HG03460 (cell line): ENCODE results near the gene SFTPA1.
"Not testable (repeated sequence)": the region's sequence is repeated elsewhere in the genome, so short reads cannot be mapped to it uniquely, and the experiment has no call there.

Experiments used
- ATAC-seq: cut with Tn5 transposase; IDR thresholded peaks from one replicate; pipeline ENCODE4 v1.9.1; 2021; ENCODE audit not compliant: unreplicated experiment

SFTPA1 gene

GRCh38 chr10:79610601-79611191 is at the start of gene SFTPA1:
Gene SFTPA1, plus strand, starts transcription at chr10:79610939. Its CDS starts 887 bp downstream, at chr10:79611826.
- ATAC-seq: no peak

DNA sequence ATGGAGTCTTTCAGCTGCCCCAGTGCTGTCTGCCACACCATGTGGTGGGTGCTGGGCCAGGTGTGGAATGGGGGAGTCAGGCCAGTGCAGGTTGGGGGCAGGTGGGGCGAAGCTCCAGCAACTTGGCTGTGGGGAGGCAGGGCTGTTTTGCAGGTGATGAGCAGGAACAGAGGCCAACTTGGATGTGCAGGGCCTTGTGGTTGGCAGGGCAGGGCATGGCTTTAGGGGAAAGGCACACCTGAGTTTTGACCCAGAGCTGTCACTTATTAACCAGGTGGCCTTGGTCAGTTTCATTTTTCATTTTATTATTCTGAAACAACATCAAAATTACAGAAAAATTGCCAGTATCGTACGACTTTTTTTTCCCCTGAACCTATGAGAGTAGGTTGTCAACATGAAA is 49.5 kb upstream of the SFTPA1 start:
- ATAC-seq: no peak

GRCh38 chr10:79562135-79562756 is 48.5 kb upstream of the SFTPA1 start:
- ATAC-seq: peak; percentile 72

DNA sequence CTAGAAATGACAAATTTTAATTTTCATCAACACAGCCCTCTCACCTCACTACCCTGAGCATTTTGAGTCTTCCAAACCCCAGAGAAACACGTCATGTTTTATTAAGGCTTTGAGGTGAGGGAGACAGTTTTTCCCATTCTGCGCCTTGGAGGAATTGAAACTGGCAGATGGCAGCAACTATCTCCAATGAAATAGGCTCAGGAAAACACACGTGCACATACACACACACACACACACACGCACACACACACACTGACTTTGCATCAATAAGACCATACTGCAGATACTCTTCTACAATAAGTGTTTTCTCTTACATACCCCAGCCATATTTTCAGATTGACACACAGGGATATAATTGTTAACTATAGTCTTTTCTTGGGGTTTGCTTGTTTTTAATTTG is 47.3 kb upstream of the SFTPA1 start:
- ATAC-seq: no peak

DNA sequence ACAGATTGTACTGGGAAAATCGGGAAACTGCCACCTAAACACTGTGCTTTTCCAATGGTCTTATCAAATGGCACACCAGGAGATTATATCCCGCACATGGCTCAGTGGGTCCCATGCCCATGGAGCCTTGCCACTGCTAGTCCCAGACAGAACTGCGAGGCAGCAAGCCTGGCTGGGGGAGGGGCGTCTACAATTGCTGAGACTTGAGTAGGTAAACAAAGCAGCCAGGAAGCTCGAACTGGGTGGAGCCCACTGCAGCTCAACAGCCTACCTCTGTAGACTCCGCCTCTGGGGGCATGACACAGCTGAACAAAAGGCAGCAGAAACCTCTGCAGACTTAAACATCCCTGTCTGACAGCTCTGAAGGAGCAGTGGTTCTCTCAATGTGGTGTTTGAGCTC is 40.1 kb upstream of the SFTPA1 start:
- ATAC-seq: not testable (repeated sequence)

DNA sequence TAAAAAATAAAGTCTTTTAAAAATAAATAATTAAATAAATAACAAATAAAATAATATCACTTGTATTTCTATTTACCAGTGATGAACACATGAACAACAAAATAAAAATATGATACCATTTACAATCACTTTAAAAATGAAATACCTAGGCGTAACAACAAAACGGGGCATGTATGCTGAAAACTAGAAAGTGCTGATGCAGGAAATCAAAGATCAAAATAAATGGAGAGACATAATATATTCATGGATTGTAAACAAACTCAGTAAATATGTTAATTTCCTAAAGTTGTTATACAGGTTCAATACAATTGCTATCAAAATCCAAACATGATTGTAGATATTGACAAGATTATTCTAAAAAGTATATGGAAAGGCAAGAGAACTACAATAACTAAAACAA is 31.4 kb upstream of the SFTPA1 start:
- no peak for ATAC-seq

DNA sequence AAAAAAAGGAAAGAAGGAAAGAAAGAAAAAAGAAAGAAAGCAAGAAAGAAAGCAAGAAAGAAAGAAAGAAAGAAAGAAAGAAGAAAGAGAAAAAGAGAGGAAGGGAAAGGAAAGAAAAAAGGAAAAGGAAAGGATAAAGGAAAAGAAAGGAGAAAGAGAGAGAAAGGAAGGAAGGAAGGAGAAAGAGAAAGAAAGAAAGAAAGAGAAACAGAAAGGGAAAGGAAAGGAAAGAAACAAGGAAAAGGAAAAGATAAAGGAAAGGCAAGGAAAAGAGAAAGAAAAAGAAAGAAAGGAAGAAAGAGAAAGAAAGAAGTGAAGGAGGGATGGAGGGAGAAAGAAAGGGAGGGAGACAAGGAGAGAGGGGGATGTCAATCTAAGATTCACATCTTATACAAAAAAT is 29.7 kb upstream of the SFTPA1 start:
- no peak for ATAC-seq

- no peak for ATAC-seq
These were observed 28.6 kb upstream of the SFTPA1 start for GRCh38 chr10:79582096-79582495.

DNA sequence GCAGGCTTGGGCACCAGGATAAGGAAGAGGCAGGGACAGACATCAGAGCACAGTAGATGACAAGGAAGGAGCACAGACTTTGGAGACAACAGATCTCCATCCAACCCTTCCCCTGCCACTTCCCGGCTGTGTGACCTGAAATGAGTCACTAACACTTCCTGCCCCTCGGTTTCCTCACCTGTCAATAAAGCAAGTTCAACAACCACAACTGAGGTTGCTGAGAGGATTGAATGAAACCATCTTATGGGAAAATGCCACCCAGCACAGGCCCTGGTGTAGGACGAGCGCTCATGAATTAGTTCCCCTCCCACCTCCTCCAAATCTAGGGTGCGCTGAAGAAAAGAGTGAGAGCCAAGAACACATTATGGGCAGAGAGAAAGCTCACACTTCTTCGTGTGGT is 27.8 kb upstream of the SFTPA1 start:
- not testable (repeated sequence) for ATAC-seq

- ATAC-seq: no peak
These were observed 27.2 kb upstream of the SFTPA1 start for GRCh38 chr10:79583488-79584024.

DNA sequence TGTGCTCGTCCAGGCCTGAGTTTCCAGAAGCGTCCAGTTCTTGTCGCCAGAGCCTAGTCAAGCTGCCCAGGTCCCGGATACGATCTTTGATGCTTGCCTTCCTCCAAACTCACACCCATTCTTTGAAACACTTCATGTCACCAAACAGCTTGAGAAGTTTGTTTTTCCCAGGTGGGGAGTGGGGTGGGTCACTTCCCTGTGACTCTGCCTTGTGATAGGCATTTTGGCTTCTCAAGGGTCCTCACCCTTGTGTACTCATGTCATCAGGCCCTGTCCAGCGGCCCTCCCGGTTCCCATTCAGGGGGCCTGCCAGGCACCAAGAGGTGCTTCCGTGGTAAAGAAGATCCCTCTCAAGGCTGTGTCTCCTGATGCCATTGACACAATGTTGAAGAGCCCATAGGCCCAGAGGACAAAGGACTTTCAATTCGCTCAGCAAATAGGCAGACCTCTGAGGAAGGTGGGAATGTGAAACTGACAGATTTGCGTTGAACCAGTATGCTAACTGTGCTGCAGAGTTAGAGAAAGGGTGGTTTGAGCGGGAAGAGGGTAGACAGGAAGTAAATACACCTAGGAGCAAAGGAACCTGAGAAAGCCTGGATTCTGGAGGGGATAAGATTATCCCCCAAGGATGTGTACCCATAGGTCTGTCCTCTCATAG is 24.7 kb upstream of the SFTPA1 start:
- no peak for ATAC-seq

GRCh38 chr10:79586933-79587332 is 23.8 kb upstream of the SFTPA1 start:
- ATAC-seq: no peak

DNA sequence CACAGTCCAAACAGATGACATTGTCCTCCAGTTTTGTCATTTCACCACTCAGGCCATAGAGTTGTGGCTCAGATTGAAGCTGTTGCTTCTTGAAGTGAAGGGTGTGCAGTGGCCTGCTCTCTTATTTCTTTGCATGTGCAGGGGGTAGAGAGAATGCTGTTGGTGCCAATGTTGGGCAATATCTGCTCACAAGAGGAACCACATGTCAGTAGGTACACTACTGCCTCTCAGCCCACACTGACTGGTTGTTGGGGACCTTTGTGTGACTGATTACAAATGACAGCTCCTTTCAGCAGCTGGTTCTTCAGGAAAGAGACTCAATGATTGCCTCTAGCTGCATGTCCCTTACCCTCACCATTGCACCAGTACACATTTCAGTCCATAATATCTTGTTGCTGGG is 21.9 kb upstream of the SFTPA1 start:
- no peak for ATAC-seq

DNA sequence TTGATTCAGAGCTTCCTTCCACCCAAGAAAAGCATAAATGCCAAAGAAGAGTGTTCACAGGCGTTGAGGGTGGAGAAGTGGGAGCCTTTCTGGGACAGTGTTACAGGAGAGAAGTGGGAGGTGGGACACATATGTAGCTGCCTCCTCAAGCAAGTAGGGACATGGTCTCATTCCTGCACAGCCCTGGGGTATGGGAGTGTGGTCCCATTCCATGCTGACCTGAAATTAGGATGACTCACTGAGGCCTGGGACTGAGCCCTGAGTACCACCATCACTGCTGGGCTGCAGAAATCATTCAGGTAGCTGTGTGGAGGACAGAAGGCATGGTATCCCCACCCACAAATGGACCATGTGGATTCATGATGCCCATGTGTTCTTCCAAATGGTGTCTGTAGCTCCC is 17.4 kb upstream of the SFTPA1 start:
- no peak for ATAC-seq

DNA sequence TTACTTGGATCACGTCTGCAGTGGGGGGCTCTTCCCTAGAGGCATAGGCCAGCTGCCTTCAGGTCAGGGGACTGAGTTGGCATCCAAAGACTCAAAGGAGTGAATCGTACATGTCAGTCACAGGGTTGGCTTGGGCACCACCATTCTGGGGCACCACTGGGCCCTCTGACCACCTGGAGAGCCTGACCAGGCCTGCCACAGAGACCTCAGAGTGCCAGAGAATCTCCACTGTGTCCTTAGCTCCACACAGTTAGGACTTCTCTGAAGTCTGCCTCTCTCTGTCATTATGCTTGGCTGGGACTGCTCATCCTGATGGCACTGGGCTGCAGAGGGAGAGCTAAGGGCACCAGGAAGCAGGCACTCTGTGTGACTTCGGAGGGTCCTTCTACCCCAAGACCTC is 16.2 kb upstream of the SFTPA1 start:
- ATAC-seq: not testable (repeated sequence)

- ATAC-seq: no peak
These were observed 15.2 kb upstream of the SFTPA1 start for GRCh38 chr10:79595510-79595909.

DNA sequence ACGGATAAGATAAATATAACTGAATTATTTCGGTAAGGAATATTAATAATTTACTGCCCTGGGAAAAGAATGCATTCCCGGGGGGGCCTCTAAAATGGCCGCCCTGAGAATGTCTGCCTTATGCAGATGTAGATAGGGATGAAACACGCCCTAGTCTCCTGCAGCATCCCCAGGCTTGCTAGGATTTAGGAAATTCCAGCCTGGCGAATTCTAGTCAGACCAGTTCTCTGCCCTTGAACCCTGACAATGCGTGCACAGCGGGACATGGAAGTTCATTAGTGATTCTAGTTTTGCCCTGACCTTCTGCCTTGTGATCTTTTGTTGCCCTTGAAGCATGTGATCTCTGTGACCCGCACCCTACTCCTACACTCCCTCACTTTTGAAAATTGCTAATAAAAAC is 11.1 kb upstream of the SFTPA1 start:
- not testable (repeated sequence) for ATAC-seq

DNA sequence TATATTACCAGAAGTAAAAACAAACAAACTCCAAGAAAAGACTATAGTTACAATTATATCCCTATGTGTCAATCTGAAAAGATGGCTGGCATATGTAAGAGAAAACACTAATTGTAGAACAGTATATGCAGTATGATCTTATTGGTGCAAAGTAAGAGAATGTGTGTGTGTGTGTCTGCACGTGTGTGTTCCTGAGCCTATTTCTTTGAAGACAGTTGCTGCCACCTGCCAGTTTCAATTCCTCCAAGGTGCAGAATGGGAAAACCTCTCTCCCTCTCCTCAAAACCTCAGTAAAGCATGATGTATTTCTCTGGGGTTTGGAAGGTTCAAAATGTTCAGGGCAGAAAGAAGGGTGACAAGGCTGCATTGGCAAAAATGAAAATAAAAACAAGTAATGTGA is 8.8 kb upstream of the SFTPA1 start:
- ATAC-seq: no peak

DNA sequence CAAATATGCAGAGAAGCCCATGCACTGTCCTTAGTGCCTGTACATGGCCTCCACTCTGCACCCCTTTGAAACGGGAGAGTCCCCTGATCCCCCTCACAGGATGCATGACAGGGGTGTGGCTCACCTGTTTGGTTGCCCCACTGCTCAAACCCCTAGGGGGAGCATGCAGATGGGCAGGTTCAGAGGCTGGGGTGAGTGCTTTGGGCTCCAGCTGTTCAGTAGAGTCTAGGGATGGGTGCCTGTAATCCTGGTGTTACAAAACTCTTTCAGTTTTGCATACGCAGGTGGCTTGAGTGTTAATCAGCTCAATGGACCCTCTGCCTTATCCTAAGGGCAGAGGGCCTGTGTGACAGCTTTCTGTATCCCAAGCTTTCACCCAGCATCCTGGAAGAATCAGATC is 7.8 kb upstream of the SFTPA1 start:
- no peak for ATAC-seq

- ATAC-seq: no peak
These were observed 6.4 kb upstream of the SFTPA1 start for GRCh38 chr10:79604294-79604693.

- ATAC-seq: no peak
These were observed 5.4 kb upstream of the SFTPA1 start for GRCh38 chr10:79605308-79605707.
